ENCODE results near the gene KLF2.
"Not testable (repeated sequence)": the region's sequence is repeated elsewhere in the genome, so short reads cannot be mapped to it uniquely, and the experiment has no call there.

KLF2 gene

DNA sequence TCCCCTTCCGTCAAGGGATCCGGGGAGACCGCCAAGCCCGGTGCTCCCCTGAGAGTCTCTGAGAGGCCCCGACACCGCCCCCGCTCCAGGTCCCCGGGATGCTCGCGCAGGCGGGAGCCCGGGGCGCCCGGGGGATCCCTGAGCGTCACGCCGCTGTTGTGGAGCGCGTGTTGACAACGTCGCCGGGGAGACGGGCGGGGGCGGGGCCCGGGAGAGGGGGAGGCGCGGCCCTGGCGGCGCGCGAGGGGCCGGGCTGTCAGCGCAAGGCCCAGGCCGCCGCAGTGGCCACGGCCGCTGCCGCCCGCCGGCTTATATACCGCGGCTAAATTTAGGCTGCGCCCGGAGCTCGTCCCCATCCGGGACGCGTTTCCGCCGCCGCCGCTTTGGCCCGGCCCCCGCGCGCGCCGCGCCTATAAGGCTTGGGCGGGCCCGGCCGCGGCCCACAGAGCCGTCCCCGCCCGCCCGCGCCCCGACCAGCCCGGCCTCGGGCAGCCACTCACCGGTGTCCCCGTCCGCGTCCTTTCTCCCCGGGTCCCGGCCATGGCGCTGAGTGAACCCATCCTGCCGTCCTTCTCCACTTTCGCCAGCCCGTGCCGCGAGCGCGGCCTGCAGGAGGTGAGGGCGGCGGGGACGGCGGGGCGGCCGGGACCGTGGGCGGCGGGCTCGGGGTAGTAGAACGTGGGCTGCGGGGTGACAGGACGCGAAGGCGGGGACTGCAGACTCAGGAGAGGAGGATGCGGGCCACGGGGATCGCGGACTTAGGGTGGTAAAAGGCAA lies at the start of gene KLF2:
KLF2 (plus strand) TSS at position 443 of the 777 bp plus-strand sequence; CDS start at position 541, 98 bp downstream.
- Histone ChIP-seq H3K27ac (peak within 1 kb of the TSS; percentile 98), H3K9me3 (no peaks in the 10 kb centered on the region), H3K27me3 (peaks cover 16% of the 10 kb centered on the region), H3K4me1 (ENCODE audit: control insufficient read depth in 1 of 2, insufficient read depth in 1 of 2, low read depth in 1 of 2, low read length in 1 of 2) (peaks cover 29 to 52% of the 10 kb centered on the region in 2 experiments), H3K4me3 (ENCODE audit: low read depth in 1 of 2, low read length in 1 of 2) (peak within 1 kb of the TSS; percentile 95 to 100), H3K36me3 (peaks cover 35% of the 10 kb centered on the region)
- TF ChIP-seq, protein P1, sequence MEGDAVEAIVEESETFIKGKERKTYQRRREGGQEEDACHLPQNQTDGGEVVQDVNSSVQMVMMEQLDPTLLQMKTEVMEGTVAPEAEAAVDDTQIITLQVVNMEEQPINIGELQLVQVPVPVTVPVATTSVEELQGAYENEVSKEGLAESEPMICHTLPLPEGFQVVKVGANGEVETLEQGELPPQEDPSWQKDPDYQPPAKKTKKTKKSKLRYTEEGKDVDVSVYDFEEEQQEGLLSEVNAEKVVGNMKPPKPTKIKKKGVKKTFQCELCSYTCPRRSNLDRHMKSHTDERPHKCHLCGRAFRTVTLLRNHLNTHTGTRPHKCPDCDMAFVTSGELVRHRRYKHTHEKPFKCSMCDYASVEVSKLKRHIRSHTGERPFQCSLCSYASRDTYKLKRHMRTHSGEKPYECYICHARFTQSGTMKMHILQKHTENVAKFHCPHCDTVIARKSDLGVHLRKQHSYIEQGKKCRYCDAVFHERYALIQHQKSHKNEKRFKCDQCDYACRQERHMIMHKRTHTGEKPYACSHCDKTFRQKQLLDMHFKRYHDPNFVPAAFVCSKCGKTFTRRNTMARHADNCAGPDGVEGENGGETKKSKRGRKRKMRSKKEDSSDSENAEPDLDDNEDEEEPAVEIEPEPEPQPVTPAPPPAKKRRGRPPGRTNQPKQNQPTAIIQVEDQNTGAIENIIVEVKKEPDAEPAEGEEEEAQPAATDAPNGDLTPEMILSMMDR (IDR thresholded peaks at IDR 0.05), result peak; percentile 51

DNA sequence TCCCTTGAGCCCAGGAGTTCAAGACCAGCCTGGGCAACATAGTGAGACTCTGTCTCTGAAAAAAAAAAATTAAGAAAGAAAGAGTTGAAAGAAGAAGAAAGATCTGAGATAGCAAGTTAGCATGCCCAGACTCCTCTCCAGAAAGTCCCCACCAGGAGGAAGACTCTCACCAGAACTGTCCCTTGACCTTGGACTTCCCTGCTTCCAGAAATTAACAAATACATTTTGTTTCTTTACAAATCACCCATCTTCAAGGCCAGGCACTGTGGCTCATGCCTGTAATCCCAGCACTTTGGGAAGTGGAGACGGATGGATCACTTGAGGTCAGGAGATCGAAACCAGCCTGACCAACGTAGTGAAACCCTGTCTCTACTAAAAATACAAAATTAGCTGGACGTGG lies 44.3 kb upstream of the KLF2 start:
- Histone ChIP-seq H3K4me3 (ENCODE audit: low read depth in 1 of 2, low read length in 1 of 2) (no peak overlapping the region), H3K27ac (no peak overlapping the region), H3K27me3 (no peaks in the 10 kb centered on the region), H3K4me1 (ENCODE audit: control insufficient read depth in 1 of 2, insufficient read depth in 1 of 2, low read depth in 1 of 2, low read length in 1 of 2) (peaks cover 24% of the 10 kb centered on the region in 2 experiments), H3K36me3 (no peaks in the 10 kb centered on the region), H3K9me3 (no peaks in the 10 kb centered on the region)
- TF ChIP-seq, protein P1 (IDR thresholded peaks at IDR 0.05), result no peak

DNA sequence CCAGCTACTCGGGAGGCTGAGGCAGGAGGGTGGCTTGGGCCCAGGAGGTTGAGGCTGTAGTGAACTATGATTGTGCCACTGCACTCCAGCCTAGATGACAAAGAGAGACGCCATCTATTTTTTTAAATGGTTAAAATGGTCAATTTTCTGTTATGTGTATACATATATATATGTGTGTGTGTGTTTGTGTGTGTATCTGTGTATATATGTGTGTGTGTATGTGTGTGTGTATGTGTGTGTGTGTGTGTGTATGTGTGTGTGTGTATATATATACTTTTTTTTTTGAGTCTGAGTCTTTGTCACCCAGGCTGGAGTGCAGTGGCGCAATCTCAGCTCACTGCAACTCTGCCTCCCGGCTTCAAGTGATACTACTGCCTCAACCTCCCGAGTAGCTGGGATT lies 42.9 kb upstream of the KLF2 start:
- no peak overlapping the region for H3K4me3 ChIP-seq (ENCODE audit: low read depth in 1 of 2, low read length in 1 of 2)
- no peaks in the 10 kb centered on the region for H3K36me3 ChIP-seq
- TF ChIP-seq, protein P1 (IDR thresholded peaks at IDR 0.05), result no peak
- H3K27me3 ChIP-seq, result no peaks in the 10 kb centered on the region
- H3K4me1 ChIP-seq (ENCODE audit: control insufficient read depth in 1 of 2, insufficient read depth in 1 of 2, low read depth in 1 of 2, low read length in 1 of 2), result peaks cover 37 to 39% of the 10 kb centered on the region in 2 experiments
- H3K9me3 ChIP-seq, result no peaks in the 10 kb centered on the region
- no peak overlapping the region for H3K27ac ChIP-seq

DNA sequence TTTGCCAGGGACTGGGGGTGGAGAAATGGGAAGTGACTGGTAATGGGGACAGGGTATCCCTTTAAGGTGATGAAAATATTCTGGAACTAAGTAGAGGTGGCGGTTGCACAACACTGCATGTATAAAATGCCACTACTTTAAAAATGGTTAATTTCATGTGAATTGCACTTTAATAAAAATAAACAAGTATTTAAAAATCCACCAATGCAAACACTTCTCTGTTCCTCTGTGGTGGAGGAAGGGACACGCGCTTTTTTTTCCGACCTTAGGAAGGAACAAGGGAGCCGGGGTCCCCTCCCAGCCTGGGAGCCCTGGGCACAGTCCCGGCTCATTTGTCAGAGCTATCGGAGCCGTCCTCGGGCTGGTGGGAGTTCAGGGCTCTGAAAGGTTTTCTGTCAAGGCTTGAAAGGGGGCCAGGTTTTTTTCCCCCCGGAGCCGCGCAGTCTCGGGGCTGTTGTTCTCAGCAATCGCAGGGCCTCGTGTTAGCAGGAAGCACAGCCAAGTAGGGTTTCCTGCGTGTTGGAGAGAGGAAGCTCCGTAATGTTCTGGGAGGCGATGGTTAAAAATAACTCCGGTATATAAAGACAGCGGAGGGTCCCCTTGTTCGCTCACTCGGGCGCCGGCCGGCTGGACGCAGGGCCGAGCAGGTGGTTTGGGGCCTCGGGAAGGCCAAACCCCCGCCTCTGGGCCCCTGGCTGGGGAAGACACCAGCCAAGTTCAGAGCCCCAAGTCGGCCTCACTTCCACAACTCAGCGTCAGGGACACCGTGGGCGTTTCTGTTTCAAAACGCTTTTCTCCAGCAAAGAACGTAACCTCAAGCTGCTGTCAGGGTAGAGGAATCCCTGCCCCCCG lies 41.2 kb upstream of the KLF2 start:
- peak overlapping the region; percentile 80 for H3K27ac ChIP-seq
- peaks cover 14% of the 10 kb centered on the region for H3K27me3 ChIP-seq
- H3K36me3 ChIP-seq, result no peaks in the 10 kb centered on the region
- H3K4me3 ChIP-seq (ENCODE audit: low read depth in 1 of 2, low read length in 1 of 2), result peak overlapping the region; percentile 47 to 59
- TF ChIP-seq, protein P1 (IDR thresholded peaks at IDR 0.05), result no peak
- no peaks in the 10 kb centered on the region for H3K9me3 ChIP-seq
- peaks cover 37 to 41% of the 10 kb centered on the region in 2 experiments for H3K4me1 ChIP-seq (ENCODE audit: control insufficient read depth in 1 of 2, insufficient read depth in 1 of 2, low read depth in 1 of 2, low read length in 1 of 2)

DNA sequence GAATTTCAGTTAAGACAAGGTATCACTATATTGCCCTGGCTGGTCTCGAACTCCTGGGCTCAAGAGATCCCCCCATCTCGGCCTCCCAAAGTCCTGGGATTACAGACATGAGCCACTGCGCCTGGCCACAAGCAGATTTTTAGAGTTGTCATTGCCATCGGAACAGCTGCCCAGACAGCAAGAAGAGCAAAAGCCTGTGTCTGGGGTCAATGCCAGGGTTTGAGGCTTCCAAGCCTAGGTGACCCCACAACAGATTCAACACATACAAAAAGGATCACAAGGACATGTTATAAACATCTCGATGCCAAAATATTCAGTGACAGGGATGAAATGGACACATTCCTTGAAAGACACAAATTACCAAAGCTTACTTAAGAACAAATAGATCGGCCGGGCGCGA lies 40.1 kb upstream of the KLF2 start:
- Histone ChIP-seq H3K36me3 (no peaks in the 10 kb centered on the region), H3K27ac (peak overlapping the region; percentile 80), H3K4me3 (ENCODE audit: low read depth in 1 of 2, low read length in 1 of 2) (peak overlapping the region; percentile 47 to 59), H3K9me3 (no peaks in the 10 kb centered on the region), H3K4me1 (ENCODE audit: control insufficient read depth in 1 of 2, insufficient read depth in 1 of 2, low read depth in 1 of 2, low read length in 1 of 2) (peaks cover 37 to 41% of the 10 kb centered on the region in 2 experiments), H3K27me3 (peaks cover 14% of the 10 kb centered on the region)
- TF ChIP-seq, protein P1 (IDR thresholded peaks at IDR 0.05), result no peak

DNA sequence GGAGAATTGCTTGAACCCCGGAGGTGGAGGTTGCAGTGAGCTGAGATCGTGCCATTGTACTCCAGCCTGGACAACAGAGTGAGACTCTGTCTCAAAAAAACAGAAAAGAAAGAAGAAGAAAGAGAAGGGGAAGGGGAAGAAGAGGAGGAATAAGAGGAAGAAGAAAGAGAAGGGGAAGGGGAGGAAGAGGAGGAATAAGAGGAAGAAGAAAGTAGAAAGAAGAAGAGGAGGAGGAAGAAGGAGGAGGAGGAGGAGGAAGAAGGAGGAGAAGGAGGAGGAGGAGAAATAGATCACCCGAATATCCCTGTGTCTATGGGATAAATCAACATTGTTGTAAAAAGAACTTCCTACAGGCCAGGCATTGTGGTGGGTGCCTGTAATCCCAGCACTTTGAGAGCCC lies 39.5 kb upstream of the KLF2 start:
- Histone ChIP-seq H3K27ac (peak overlapping the region; percentile 80), H3K4me3 (ENCODE audit: low read depth in 1 of 2, low read length in 1 of 2) (peak overlapping the region in 1 of 2 experiments; percentile 20), H3K4me1 (ENCODE audit: control insufficient read depth in 1 of 2, insufficient read depth in 1 of 2, low read depth in 1 of 2, low read length in 1 of 2) (peaks cover 37 to 41% of the 10 kb centered on the region in 2 experiments), H3K27me3 (peaks cover 14% of the 10 kb centered on the region)
- H3K9me3 ChIP-seq, H3K36me3 ChIP-seq: not testable (repeated sequence)
